H1 (cell line): ENCODE data around the gene UBE2L6. TPM values are rescaled to one million over a fixed set of nuclear protein-coding genes. Genes with fewer than 3 reads are reported as not detected.
A peak's percentile ranks its signal among the peaks of the same experiment; 100 is the strongest.

Experiments
- CTCF ChIA-PET: fragments of 300-600 bp; sonication (Branson Sonifier 250); formaldehyde crosslinking; loops from one replicate; lab custom pipeline; 2021; ENCODE audit not compliant: partially characterized antibody; lab: Charles Lee
- POLR2A ChIA-PET: fragments of 300-600 bp; sonication (Branson Sonifier 250); formaldehyde crosslinking; loops from one replicate; lab custom pipeline; 2021; ENCODE audit warnings: inconsistent platforms; ENCODE audit not compliant: partially characterized antibody; lab: Charles Lee
- DNase-seq, 2 experiments: peaks; one replicate each; pipeline versions ENCODE4 v3.0.0 to v3.0.0-alpha.2; 2010 to 2022; ENCODE audit warnings: low spot score in 2 of 2, low read depth in 1 of 2, mixed read lengths in 1 of 2
- FAIRE-seq: peaks from 2 replicates; lab custom pipeline; 2011; peaks lifted over from hg19 to GRCh38; lab: Jason Lieb, UNC
- H2AFZ ChIP-seq: 2 replicates; pipeline ENCODE4 v1.8.1; 2012; ENCODE audit warnings: low read length, inconsistent platforms
- H2AK5ac ChIP-seq: 2 replicates; pipeline ENCODE4 v1.6.1; 2013; ENCODE audit warnings: low read depth, low read length
- H2BK120ac ChIP-seq: replicated peaks from 2 replicates; pipeline ENCODE3; 2013; ENCODE audit warnings: low read depth, low read length, inconsistent platforms
- H2BK12ac ChIP-seq: 2 replicates; pipeline ENCODE4 v1.6.1; 2013; ENCODE audit warnings: low read depth, low read length
- H2BK15ac ChIP-seq: 2 replicates; pipeline ENCODE4 v1.6.1; 2013; ENCODE audit warnings: low read length
- H2BK20ac ChIP-seq: 2 replicates; pipeline ENCODE4 v1.6.1; 2013; ENCODE audit warnings: low read length
- H2BK5ac ChIP-seq: 2 replicates; pipeline ENCODE4 v1.6.1; 2013; ENCODE audit warnings: low read depth, low read length
- H3K14ac ChIP-seq: 2 replicates; pipeline ENCODE4 v1.6.1; 2013; ENCODE audit warnings: inconsistent platforms; ENCODE audit not compliant: insufficient read length
- H3K18ac ChIP-seq: 2 replicates; pipeline ENCODE4 v1.6.1; 2013; ENCODE audit warnings: low read length; ENCODE audit errors: extremely low read depth
- H3K23ac ChIP-seq: 2 replicates; pipeline ENCODE4 v1.6.1; 2013; ENCODE audit warnings: inconsistent platforms; ENCODE audit not compliant: insufficient read length
- H3K23me2 ChIP-seq: 2 replicates; pipeline ENCODE4 v1.6.1; 2013; ENCODE audit warnings: low read depth, low read length
- H3K27ac ChIP-seq: 2 replicates; pipeline ENCODE4 v1.6.1; 2011; ENCODE audit warnings: low read depth, low read length, inconsistent platforms
- H3K27me3 ChIP-seq, 4 experiments: replicated peaks in 1 of 4; 1 replicate in 1 of 4; 2 replicates in 3 of 4; pipeline versions ENCODE4 v1.6.1 to v1.8.1; 2011 to 2013; ENCODE audit warnings: low read length in 3 of 4, mild to moderate bottlenecking in 3 of 4, inconsistent platforms in 2 of 4, mixed read lengths in 2 of 4, moderate library complexity in 1 of 4; ENCODE audit not compliant: control insufficient read depth in 3 of 4, insufficient read depth in 3 of 4; ENCODE audit errors: extremely low read depth in 1 of 4
- H3K36me3 ChIP-seq, 4 experiments: 2 replicates each; pipeline versions ENCODE4 v1.6.1 to v1.8.1; 2011 to 2013; ENCODE audit warnings: mild to moderate bottlenecking in 4 of 4, low read length in 3 of 4, moderate library complexity in 2 of 4, control low read depth in 1 of 4, inconsistent platforms in 1 of 4; ENCODE audit not compliant: insufficient read depth in 4 of 4, control insufficient read depth in 2 of 4
- H3K4ac ChIP-seq: replicated peaks from 2 replicates; pipeline ENCODE3; 2013; ENCODE audit warnings: low read length, low read depth, mixed read lengths, inconsistent platforms; ENCODE audit not compliant: insufficient read length
- H3K4me1 ChIP-seq, 4 experiments: replicated peaks in 1 of 4; 1 replicate in 1 of 4; 2 replicates in 3 of 4; pipeline versions ENCODE4 v1.6.1 to v1.8.1; 2011 to 2013; ENCODE audit warnings: low read length in 3 of 4, inconsistent platforms in 2 of 4, mixed read lengths in 1 of 4; ENCODE audit not compliant: insufficient read depth in 4 of 4, control insufficient read depth in 3 of 4
- H3K4me2 ChIP-seq, 2 experiments: 2 replicates each; pipeline versions ENCODE4 v1.6.1 to v1.8.1; 2011 to 2013; ENCODE audit warnings: low read depth in 2 of 2, low read length in 2 of 2, control low read depth in 1 of 2, inconsistent platforms in 1 of 2, mild to moderate bottlenecking in 1 of 2; ENCODE audit not compliant: insufficient read depth in 1 of 2
- H3K4me3 ChIP-seq, 4 experiments: fragments of 200-600, 300-600 bp in 1 of 4; sonication (generic), shearing (Covaris generic), sonication (Bioruptor Twin) in 1 of 4; 2 replicates each; pipeline versions ENCODE4 v1.5.1 to v1.8.1; 2011 to 2016; ENCODE audit warnings: low read length in 4 of 4, low read depth in 3 of 4, control low read depth in 2 of 4, inconsistent platforms in 2 of 4, mild to moderate bottlenecking in 2 of 4, mixed read lengths in 1 of 4, moderate library complexity in 1 of 4; ENCODE audit not compliant: insufficient read depth in 2 of 4; ENCODE audit errors: extremely low read depth in 1 of 4
- H3K56ac ChIP-seq: replicated peaks from 2 replicates; pipeline ENCODE3; 2013; ENCODE audit warnings: low read depth, mild to moderate bottlenecking, mixed read lengths, low read length, inconsistent platforms; ENCODE audit not compliant: insufficient read length
- H3K79me1 ChIP-seq: 2 replicates; pipeline ENCODE4 v1.6.1; 2013; ENCODE audit warnings: low read depth, low read length, control low read depth
- H3K79me2 ChIP-seq, 2 experiments: 2 replicates each; pipeline versions ENCODE4 v1.6.1 to v1.8.1; 2012 to 2013; ENCODE audit warnings: low read length in 2 of 2, mild to moderate bottlenecking in 2 of 2, inconsistent platforms in 1 of 2; ENCODE audit not compliant: insufficient read depth in 2 of 2, control insufficient read depth in 1 of 2
- H3K9ac ChIP-seq, 4 experiments: replicated peaks in 1 of 4; 1 replicate in 1 of 4; 2 replicates in 3 of 4; pipeline versions ENCODE4 v1.6.1 to v1.8.1; 2011 to 2013; ENCODE audit warnings: low read depth in 3 of 4, low read length in 3 of 4, control low read depth in 2 of 4, mild to moderate bottlenecking in 2 of 4, moderate library complexity in 2 of 4, inconsistent platforms in 1 of 4; ENCODE audit errors: extremely low read depth in 1 of 4
- H3K9me3 ChIP-seq, 2 experiments: 2 replicates each; pipeline versions ENCODE4 v1.6.1 to v1.8.1; 2012 to 2013; ENCODE audit warnings: mild to moderate bottlenecking in 2 of 2, moderate library complexity in 2 of 2, control low read depth in 1 of 2, inconsistent platforms in 1 of 2, low read depth in 1 of 2, low read length in 1 of 2, mixed read lengths in 1 of 2; ENCODE audit not compliant: insufficient read depth in 2 of 2
- H4K20me1 ChIP-seq, 2 experiments: replicated peaks in 1 of 2; 2 replicates each; pipeline versions ENCODE3 to v1.8.1; 2011 to 2013; ENCODE audit warnings: inconsistent platforms in 2 of 2, low read length in 2 of 2, mild to moderate bottlenecking in 1 of 2; ENCODE audit not compliant: insufficient read depth in 2 of 2, control insufficient read depth in 1 of 2
- H4K5ac ChIP-seq: 2 replicates; pipeline ENCODE4 v1.6.1; 2013; ENCODE audit warnings: low read length, low read depth, mixed read lengths, inconsistent platforms; ENCODE audit not compliant: insufficient read length
- H4K8ac ChIP-seq: 2 replicates; pipeline ENCODE4 v1.8.0; 2013; ENCODE audit warnings: mild to moderate bottlenecking, moderate library complexity, low read length, inconsistent platforms; ENCODE audit not compliant: insufficient read depth; ENCODE audit errors: extremely low read depth
- H4K91ac ChIP-seq: replicated peaks from 2 replicates; pipeline ENCODE3; 2013; ENCODE audit warnings: low read length, mixed read lengths, inconsistent platforms; ENCODE audit not compliant: insufficient read length
- BRCA1 ChIP-seq: IDR thresholded peaks from 2 replicates; pipeline ENCODE4 v1.6.1; 2012; ENCODE audit warnings: low read depth, low read length, improper control_type of control experiment
- E2F6 ChIP-seq: IDR thresholded peaks from 2 replicates; pipeline ENCODE4 v1.6.1; 2012; ENCODE audit warnings: inconsistent platforms
- WGBS, 2 experiments: shearing (Covaris generic) in 1 of 2; methylation state at CpG; one replicate each; pipeline versions ENCODE4 v1.1.6 to v1.1.7; 2013 to 2015; ENCODE audit warnings: low lambda C conversion rate in 2 of 2, mixed read lengths in 2 of 2, inconsistent platforms in 1 of 2, low coverage in 1 of 2, missing lambda C conversion rate in 1 of 2; ENCODE audit not compliant: insufficient replicate concordance in 2 of 2, insufficient coverage in 1 of 2, insufficient read length in 1 of 2; ENCODE audit errors: extremely low coverage in 1 of 2, missing lambda C conversion rate in 1 of 2; 5-methylcytosine and 5-hydroxymethylcytosine counted together
- polyA plus RNA-seq, 7 experiments: library from polyadenylated mRNA; depleted of rRNA in 3 of 7; stranded (reverse) in 5 of 7; unstranded in 2 of 7; fragments of >200 nt in 5 of 7; fragments of 200-250 nt in 2 of 7; gene quantifications; 1 replicate in 5 of 7; 2 replicates in 1 of 7; 4 replicates in 1 of 7; pipeline versions ENCODE4 v1.2.1 to v1.2.3, GENCODE V29; 2011 to 2013; ENCODE audit warnings: missing spikeins in 2 of 7, mixed read lengths in 2 of 7
- total RNA-seq: library from RNA; stranded (reverse); fragmentation: NEBNext Ultra II Directional; extraction: Animal tissue kit (Norgen Biotek cat#: 25700); gene quantifications from 2 replicates; pipeline ENCODE4 v1.2.1, GENCODE V29; 2021

Gene UBE2L6
- total and polyA plus RNA-seq, 2 of the 8 experiments (the other 6 are each of a cell fraction or from before 2014, with no cell fraction given): 67.8 to 89.2 TPM

GRCh38 chr11:57536947-57537619 lies 30.4 kb downstream of the UBE2L6 start, which contains the start of gene SMTNL1:
Gene SMTNL1 (plus strand): TSS chr11:57537595. CDS start chr11:57542643, 5,048 bp downstream.
- Histone ChIP-seq H3K4me2 (peak within 1 kb of the TSS; percentile 40 to 55), H2AFZ (no peak within 1 kb of the TSS), H3K36me3 (no peaks in the 10 kb centered on the region), H3K14ac (no peak within 1 kb of the TSS), H4K8ac (no peak within 1 kb of the TSS), H4K91ac (no peak within 1 kb of the TSS), H3K9me3 (no peaks in the 10 kb centered on the region), H3K27ac (peak within 1 kb of the TSS; percentile 31; the same call in 1 of the 2 replicates), H3K79me2 (no peaks in the 10 kb centered on the region), H4K5ac (no peak within 1 kb of the TSS), H4K20me1 (no peaks in the 10 kb centered on the region), H3K79me1 (no peaks in the 10 kb centered on the region), H3K4ac (peak within 1 kb of the TSS; percentile 10), H2BK20ac (no peak within 1 kb of the TSS), H2BK15ac (0 out of 2 replicates have a peak within 1 kb of the TSS, but pooled peaks have one; percentile 29), H3K18ac (no peak within 1 kb of the TSS), H2AK5ac (peak within 1 kb of the TSS; percentile 65), H2BK5ac (no peak within 1 kb of the TSS), H3K27me3 (no peaks in the 10 kb centered on the region), H3K4me3 (no peak within 1 kb of the TSS), H3K4me1 (peaks cover 3 to 12% (median 6%) of the 10 kb centered on the region in 4 experiments; a peak in 6 of 7 replicates), H2BK120ac (no peak within 1 kb of the TSS), H3K9ac (peak within 1 kb of the TSS in 1 of 4 experiments; percentile 44; a peak in 1 of 7 replicates), H3K23me2 (peaks cover 2% of the 10 kb centered on the region; the same call in 1 of the 2 replicates), H2BK12ac (0 out of 2 replicates have a peak within 1 kb of the TSS, but pooled peaks have one; percentile 80), H3K23ac (no peak within 1 kb of the TSS), H3K56ac (no peak within 1 kb of the TSS)
- DNase-seq: no peak
- CTCF ChIA-PET: interaction anchor here (1.4 to 25.4 kb wide), 8 partner anchors 10 to 197 kb away, joined by 3 to 1146 read pairs (median 5); no protein-coding TSS in a partner anchor
- FAIRE-seq: no peak
- 0 out of 2 replicates have a peak, but pooled peaks have one; percentile 18 for TF ChIP-seq E2F6
- TF ChIP-seq BRCA1: no peak
- POLR2A ChIA-PET: interaction anchor here (1.0 to 4.2 kb wide), 13 partner anchors 10 to 204 kb away, joined by 3 to 23 read pairs (median 4); partner anchors contain the start of genes MED19, SELENOH, SLC43A1 and UBE2L6
- 84% methylated on average over 13 of the region's 14 CpGs; no CpG with 5 or more reads in 1 of the 2 experiments for WGBS, 2 experiments
